HG03571 (cell line): Measurements from ENCODE around the gene ITGA2.

Experiments used
- ATAC-seq: cut with Tn5 transposase; IDR thresholded peaks from one replicate; pipeline ENCODE4 v1.9.1; 2021; ENCODE audit not compliant: unreplicated experiment

ITGA2 gene

GRCh38 chr5:53017383-53017782, 28.2 kb downstream of the ITGA2 start:
- ATAC-seq: no peak

- ATAC-seq: no peak
Measured at GRCh38 chr5:53017794-53018391, 28.7 kb downstream of the ITGA2 start.

GRCh38 chr5:53019320-53019719, 30.2 kb downstream of the ITGA2 start:
- no peak for ATAC-seq

GRCh38 chr5:53022930-53023511, 33.9 kb downstream of the ITGA2 start:
- ATAC-seq: no peak

- ATAC-seq: no peak
Measured at GRCh38 chr5:53023969-53024368, 34.8 kb downstream of the ITGA2 start.

GRCh38 chr5:53024535-53024934, 35.4 kb downstream of the ITGA2 start:
- no peak for ATAC-seq

- ATAC-seq: no peak
Measured at GRCh38 chr5:53025487-53025886, 36.3 kb downstream of the ITGA2 start.

- ATAC-seq: no peak
Measured at GRCh38 chr5:53027913-53028312, 38.8 kb downstream of the ITGA2 start.

- ATAC-seq: no peak
Measured at GRCh38 chr5:53029608-53030007, 40.5 kb downstream of the ITGA2 start.

- no peak for ATAC-seq
Measured at GRCh38 chr5:53030893-53031292, 41.7 kb downstream of the ITGA2 start.

- ATAC-seq: no peak
Measured at GRCh38 chr5:53031695-53032096, 42.5 kb downstream of the ITGA2 start.

GRCh38 chr5:53032188-53032587, 43.0 kb downstream of the ITGA2 start:
- no peak for ATAC-seq

GRCh38 chr5:53034832-53035231, 45.7 kb downstream of the ITGA2 start:
- no peak for ATAC-seq

GRCh38 chr5:53035868-53036381, 46.8 kb downstream of the ITGA2 start:
- ATAC-seq: no peak

- ATAC-seq: no peak
Measured at GRCh38 chr5:53037141-53037859, 48.1 kb downstream of the ITGA2 start.

- no peak for ATAC-seq
Measured at GRCh38 chr5:53038196-53038847, 49.2 kb downstream of the ITGA2 start.

GRCh38 chr5:53039855-53040254, 50.7 kb downstream of the ITGA2 start:
- ATAC-seq: no peak

- ATAC-seq: peak; percentile 93
Measured at GRCh38 chr5:53041071-53041692, 52.0 kb downstream of the ITGA2 start.

GRCh38 chr5:53041740-53042139, 52.6 kb downstream of the ITGA2 start:
- ATAC-seq: no peak

- ATAC-seq: no peak
Measured at GRCh38 chr5:53045263-53045662, 56.1 kb downstream of the ITGA2 start.

- no peak for ATAC-seq
Measured at GRCh38 chr5:53048248-53048647, 59.1 kb downstream of the ITGA2 start.
